Vagina (tissue), 2 donors: Measurements from ENCODE around the gene PTP4A1. TPM values are rescaled to one million over a fixed set of nuclear protein-coding genes. Genes with fewer than 3 reads are reported as not detected.

Experiments
- DNase-seq, 2 donors: peaks; one replicate each; pipeline ENCODE4 v3.0.0-alpha.2; 2017; ENCODE audit errors: extremely low spot score in 2 of 2
- H3K27ac ChIP-seq: fragments of 200-600 bp; sonication (generic); one replicate; pipeline ENCODE4 v1.5.1; 2019
- H3K27me3 ChIP-seq: fragments of 200-600 bp; sonication (generic); one replicate; pipeline ENCODE4 v1.5.1; 2019
- H3K36me3 ChIP-seq, 2 donors: fragments of 200-600 bp; sonication (generic); one replicate each; pipeline ENCODE4 v1.5.1; 2017 to 2019
- H3K4me1 ChIP-seq: fragments of 200-600 bp; sonication (generic); one replicate; pipeline ENCODE4 v1.5.1; 2019
- H3K4me3 ChIP-seq, 2 donors: fragments of 200-600 bp; sonication (generic); 1 replicate in 1 of 2; 2 replicates in 1 of 2; pipeline ENCODE4 v1.5.1; 2016 to 2019
- H3K9me3 ChIP-seq: fragments of 200-600 bp; sonication (generic); one replicate; pipeline ENCODE4 v1.5.1; 2019
- POLR2A ChIP-seq, 2 donors: fragments of 450-650 bp; IDR thresholded peaks; one replicate each; pipeline ENCODE4 v1.6.1; 2017; ENCODE audit warnings: antibody characterized with exemption in 2 of 2, mild to moderate bottlenecking in 2 of 2, moderate library complexity in 2 of 2
- POLR2AphosphoS5 ChIP-seq, 2 donors: sonication (generic); formaldehyde crosslinking; IDR thresholded peaks; one replicate each; pipeline ENCODE4 v1.9.0; 2017; ENCODE audit warnings: antibody characterized with exemption in 2 of 2, mild to moderate bottlenecking in 2 of 2, low read depth in 1 of 2; ENCODE audit not compliant: insufficient read depth in 1 of 2
- intact Hi-C: fragments of 100-400 bp; cut with DNase I; formaldehyde crosslinking; loops from one replicate; pipeline ENCODE4 v1.15.1; 2023
- total RNA-seq: library from RNA; depleted of rRNA; stranded (reverse); fragments of >200 nt; gene quantifications from one replicate; pipeline ENCODE4 v1.2.3, GENCODE V29; 2016
- TF ChIP-seq, protein P1 (sequence below), 3 experiments: fragments of 450-650 bp in 2 of 3; fragments of 200-600 bp in 1 of 3; sonication (generic) in 1 of 3; IDR thresholded peaks; one replicate each; pipeline ENCODE4 v1.5.1; 2017 to 2019; ENCODE audit warnings: antibody characterized with exemption in 3 of 3, mild to moderate bottlenecking in 2 of 3, moderate library complexity in 2 of 3

PTP4A1 gene
- total RNA-seq, 1 donor from 2014 or later, result 29.5 TPM

DNA sequence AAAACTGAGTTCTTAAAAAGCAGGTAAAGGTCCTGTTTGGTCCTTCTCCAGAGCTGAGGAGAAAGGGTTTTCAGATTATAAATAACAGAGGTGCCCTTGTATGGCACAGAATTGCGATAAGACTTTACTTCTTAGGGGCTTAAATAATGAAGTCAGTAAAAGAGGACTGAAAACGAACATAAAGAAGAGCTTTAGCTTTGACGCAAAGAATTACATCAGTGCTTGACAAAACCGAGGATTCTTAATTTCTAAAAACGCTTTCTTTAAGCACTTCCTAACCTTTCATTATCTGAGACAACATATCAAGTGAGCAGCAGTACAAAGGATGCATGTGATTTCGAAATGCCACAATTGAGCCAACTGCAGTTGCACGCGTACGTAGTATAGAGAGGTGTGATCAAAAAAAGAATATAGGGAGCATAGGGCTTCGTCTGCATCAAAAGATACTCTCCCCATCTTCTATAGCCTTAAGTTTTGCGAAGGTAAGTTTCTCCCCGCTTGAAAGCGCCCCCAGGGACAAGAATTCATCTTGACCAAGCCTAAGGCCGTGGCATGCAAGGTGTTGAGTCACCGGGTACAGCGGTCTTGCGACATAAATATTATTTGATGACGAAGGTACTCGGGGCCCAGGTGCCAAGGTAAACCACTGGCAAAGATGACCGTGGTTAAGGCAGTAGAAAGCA is 778 bp upstream of the PTP4A1 start:
- H3K9me3 ChIP-seq, result no peaks in the 10 kb centered on the region
- DNase-seq, result peak in 1 of 2 donors; percentile 96
- no peak for TF ChIP-seq POLR2A (IDR thresholded peaks at IDR 0.05)
- TF ChIP-seq POLR2AphosphoS5 (IDR thresholded peaks at IDR 0.05; ENCODE audit: insufficient read depth in 1 of 2, low read depth in 1 of 2), result peak in 1 of 2 donors; percentile 64
- TF ChIP-seq, protein P1, sequence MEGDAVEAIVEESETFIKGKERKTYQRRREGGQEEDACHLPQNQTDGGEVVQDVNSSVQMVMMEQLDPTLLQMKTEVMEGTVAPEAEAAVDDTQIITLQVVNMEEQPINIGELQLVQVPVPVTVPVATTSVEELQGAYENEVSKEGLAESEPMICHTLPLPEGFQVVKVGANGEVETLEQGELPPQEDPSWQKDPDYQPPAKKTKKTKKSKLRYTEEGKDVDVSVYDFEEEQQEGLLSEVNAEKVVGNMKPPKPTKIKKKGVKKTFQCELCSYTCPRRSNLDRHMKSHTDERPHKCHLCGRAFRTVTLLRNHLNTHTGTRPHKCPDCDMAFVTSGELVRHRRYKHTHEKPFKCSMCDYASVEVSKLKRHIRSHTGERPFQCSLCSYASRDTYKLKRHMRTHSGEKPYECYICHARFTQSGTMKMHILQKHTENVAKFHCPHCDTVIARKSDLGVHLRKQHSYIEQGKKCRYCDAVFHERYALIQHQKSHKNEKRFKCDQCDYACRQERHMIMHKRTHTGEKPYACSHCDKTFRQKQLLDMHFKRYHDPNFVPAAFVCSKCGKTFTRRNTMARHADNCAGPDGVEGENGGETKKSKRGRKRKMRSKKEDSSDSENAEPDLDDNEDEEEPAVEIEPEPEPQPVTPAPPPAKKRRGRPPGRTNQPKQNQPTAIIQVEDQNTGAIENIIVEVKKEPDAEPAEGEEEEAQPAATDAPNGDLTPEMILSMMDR (IDR thresholded peaks at IDR 0.05), result no peak
- H3K27me3 ChIP-seq, result no peaks in the 10 kb centered on the region
- intact Hi-C loops, result loop anchor here (2.0 kb wide), 1 partner anchor 65 kb away; no protein-coding TSS in a partner anchor
- H3K36me3 ChIP-seq, result no peaks in the 10 kb centered on the region
- H3K4me1 ChIP-seq, result peaks cover 22% of the 10 kb centered on the region
- H3K27ac ChIP-seq, result peak overlapping the region; percentile 100
- peak overlapping the region; percentile 92 to 93 for H3K4me3 ChIP-seq

DNA sequence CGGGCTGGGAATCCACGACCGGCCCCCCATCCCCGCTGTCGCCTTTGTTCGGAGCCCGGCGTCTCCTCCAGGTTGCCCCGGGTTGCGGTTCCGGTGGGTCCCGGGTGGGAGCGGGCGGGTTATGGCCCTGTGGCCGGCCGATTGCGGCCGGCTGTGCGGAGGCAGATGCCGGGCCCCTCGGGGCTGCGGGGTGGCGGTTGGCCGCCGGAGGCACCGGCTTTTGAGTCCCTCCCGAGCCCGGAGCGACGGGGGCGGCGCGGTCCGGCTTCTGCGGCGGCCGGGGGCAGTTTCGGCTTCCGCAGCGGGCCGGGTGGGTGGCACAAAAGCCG is 431 bp downstream of the PTP4A1 start:
- no peaks in the 10 kb centered on the region for H3K27me3 ChIP-seq
- intact Hi-C loops, result loop anchor here (2.0 kb wide), 1 partner anchor 64 kb away; no protein-coding TSS in a partner anchor
- peaks cover 0 to 9% of the 10 kb centered on the region in 2 donors for H3K36me3 ChIP-seq
- H3K27ac ChIP-seq, result peak overlapping the region; percentile 100
- no peak for DNase-seq
- peaks cover 24% of the 10 kb centered on the region for H3K4me1 ChIP-seq
- H3K9me3 ChIP-seq, result no peaks in the 10 kb centered on the region
- TF ChIP-seq, protein P1 (IDR thresholded peaks at IDR 0.05), result no peak
- H3K4me3 ChIP-seq, result peak overlapping the region; percentile 92 to 93

DNA sequence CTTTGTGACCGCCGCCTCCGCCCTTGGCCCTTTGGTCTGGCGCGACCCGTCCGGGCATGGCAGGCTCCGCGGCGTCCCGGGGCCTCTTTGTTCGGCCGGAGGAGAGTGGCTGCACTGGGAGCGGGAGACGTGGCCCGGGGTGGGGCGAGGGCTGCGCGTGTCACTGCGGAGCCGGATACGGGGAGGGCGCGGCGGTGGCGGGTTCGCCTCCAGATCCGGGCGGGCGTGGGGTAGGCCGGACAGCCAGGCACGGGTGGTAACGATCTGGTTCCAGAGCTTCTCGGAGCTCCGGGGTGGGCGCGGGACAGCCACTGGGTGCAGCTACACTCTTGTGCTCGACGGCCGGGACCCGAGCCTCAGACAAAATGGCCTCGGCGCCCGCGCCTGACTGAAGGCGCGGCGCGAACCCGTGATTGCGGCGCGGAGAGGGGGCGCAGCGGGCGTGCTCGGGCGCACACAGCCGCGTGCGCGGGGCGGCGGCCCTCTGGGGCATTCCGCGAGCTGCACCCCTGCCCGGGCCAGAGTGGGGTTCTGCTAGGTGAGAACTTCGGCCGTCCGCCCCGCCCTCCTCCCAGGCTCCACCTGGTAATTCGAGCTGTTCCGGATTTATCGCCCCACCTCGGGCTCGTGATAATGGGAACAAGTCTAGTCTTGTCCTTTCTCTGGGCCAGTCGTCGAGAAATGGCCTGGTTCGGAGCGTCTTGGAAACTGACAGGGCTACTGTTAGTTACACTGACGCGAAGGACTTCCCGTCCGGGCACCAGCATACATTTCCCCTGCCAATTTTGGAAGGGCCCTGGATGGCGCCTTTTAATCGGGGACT is 1.0 kb downstream of the PTP4A1 start:
- Histone ChIP-seq H3K9me3 (no peaks in the 10 kb centered on the region), H3K36me3 (peaks cover 0 to 11% of the 10 kb centered on the region in 2 donors), H3K4me1 (peaks cover 24% of the 10 kb centered on the region), H3K27me3 (no peaks in the 10 kb centered on the region), H3K27ac (peak overlapping the region; percentile 100), H3K4me3 (peak overlapping the region; percentile 92 to 93)
- intact Hi-C loops, result loop anchor here (2.0 kb wide), 1 partner anchor 64 kb away; no protein-coding TSS in a partner anchor
- peak in 1 of 2 donors; percentile 93 for DNase-seq
- TF ChIP-seq, protein P1 (IDR thresholded peaks at IDR 0.05), result no peak
- TF ChIP-seq POLR2A (IDR thresholded peaks at IDR 0.05), result peak in 1 of 2 donors; percentile 80
- TF ChIP-seq POLR2AphosphoS5 (IDR thresholded peaks at IDR 0.05; ENCODE audit: insufficient read depth in 1 of 2, low read depth in 1 of 2), result peak; percentile 71 to 91

DNA sequence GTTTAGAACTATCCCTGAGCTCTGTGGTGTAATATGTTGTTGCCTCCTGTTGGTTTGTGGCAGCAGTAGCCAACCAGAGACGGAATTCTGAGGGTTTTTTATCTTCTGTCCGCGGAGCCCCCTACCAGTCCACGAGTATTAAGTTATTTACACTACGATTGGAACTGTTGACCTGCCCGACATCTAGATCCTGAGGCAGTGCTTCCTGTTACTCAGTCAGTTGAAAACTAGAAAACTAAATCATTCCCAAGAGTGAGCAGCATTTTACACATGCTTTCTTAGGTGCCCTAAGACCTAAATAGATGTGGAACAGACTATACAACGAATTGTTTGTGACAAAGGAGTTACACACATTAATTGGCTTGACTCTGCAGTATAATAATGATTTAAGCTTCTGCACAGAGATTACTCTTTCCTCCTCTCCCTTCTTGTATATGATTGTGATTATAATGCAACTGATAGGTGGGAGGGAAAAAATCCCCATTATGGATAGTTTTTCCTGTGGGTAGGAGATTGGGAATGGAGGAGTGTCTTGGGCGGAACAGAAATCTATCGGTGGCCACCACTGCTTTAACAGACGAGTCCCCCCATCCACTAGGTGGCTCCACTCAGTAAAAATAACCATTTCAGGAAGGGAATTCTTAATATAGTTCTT is 1.7 kb downstream of the PTP4A1 start:
- Histone ChIP-seq H3K4me3 (peak overlapping the region; percentile 92 to 93), H3K27ac (peak overlapping the region; percentile 100), H3K27me3 (no peaks in the 10 kb centered on the region), H3K36me3 (peaks cover 0 to 18% of the 10 kb centered on the region in 2 donors), H3K9me3 (no peaks in the 10 kb centered on the region), H3K4me1 (peaks cover 24% of the 10 kb centered on the region)
- intact Hi-C loops, result loop anchor here (2.0 kb wide), 1 partner anchor 63 kb away; no protein-coding TSS in a partner anchor
- TF ChIP-seq POLR2A (IDR thresholded peaks at IDR 0.05) (no peak), POLR2AphosphoS5 (IDR thresholded peaks at IDR 0.05; ENCODE audit: insufficient read depth in 1 of 2, low read depth in 1 of 2) (peak in 1 of 2 donors; percentile 49)
- TF ChIP-seq, protein P1 (IDR thresholded peaks at IDR 0.05), result peak in 2 of 3 experiments; percentile 5 to 19
- no peak for DNase-seq
